ENCODE measurements around the gene PRPSAP1. TPM values are rescaled to one million over a fixed set of nuclear protein-coding genes. Genes with fewer than 3 reads are reported as not detected.
"Not testable (repeated sequence)": the region's sequence is repeated elsewhere in the genome, so short reads cannot be mapped to it uniquely, and the experiment has no call there.

The PRPSAP1 gene
- total RNA-seq, 2 donors from 2014 or later: 17.2 to 31.2 TPM

DNA sequence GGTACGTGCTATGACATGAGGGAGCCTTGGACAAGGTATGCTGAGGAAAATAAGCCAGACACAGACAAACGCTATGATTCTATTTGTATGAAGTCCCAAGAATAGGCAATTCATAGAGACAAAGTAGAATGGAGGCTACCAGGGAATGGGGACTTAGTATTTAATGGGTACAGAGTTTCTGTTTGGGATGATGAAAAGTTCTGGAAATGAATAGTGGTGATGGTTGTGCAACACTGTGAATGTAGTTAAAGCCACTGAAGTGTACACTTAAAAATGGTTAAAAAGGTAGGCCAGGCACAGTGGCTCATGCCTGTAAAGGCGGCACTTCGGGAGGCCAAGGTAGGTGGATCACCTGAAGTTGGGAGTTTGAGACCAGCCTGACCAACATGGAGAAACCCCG lies 3.3 kb downstream of the PRPSAP1 start:
- ATAC-seq: no peak
- Mint-ChIP-seq H3K9me3 (no peaks in the 10 kb centered on the region), H3K27ac (no peak overlapping the region), H3K36me3 (peaks cover 4 to 5% of the 10 kb centered on the region in 2 donors)
- DNase-seq (ENCODE audit: low spot score in 2 of 2): no peak

DNA sequence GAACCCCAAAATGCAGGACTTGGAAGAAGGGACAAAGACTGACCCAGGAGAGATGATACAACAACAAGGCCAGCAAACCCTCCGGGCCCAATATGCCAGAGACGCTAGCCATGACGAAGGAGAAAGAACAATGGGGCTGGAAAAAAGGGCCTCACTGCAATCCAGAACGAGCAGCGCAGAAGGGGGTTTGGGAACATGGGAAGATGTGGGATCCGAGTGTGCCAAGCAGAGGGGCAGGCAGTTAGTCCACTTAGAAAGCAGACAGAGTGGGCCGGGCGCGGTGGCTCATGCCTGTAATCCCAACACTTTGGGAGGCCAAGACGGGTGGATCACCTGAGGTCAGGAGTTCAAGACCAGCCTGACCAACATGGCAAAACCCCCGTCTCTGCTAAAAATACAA lies 6.8 kb downstream of the PRPSAP1 start:
- not testable (repeated sequence) for DNase-seq (ENCODE audit: low spot score in 2 of 2); H3K36me3 Mint-ChIP-seq; H3K9me3 Mint-ChIP-seq; ATAC-seq
- peak overlapping the region in 1 of 2 donors; percentile 31 for H3K27ac Mint-ChIP-seq

DNA sequence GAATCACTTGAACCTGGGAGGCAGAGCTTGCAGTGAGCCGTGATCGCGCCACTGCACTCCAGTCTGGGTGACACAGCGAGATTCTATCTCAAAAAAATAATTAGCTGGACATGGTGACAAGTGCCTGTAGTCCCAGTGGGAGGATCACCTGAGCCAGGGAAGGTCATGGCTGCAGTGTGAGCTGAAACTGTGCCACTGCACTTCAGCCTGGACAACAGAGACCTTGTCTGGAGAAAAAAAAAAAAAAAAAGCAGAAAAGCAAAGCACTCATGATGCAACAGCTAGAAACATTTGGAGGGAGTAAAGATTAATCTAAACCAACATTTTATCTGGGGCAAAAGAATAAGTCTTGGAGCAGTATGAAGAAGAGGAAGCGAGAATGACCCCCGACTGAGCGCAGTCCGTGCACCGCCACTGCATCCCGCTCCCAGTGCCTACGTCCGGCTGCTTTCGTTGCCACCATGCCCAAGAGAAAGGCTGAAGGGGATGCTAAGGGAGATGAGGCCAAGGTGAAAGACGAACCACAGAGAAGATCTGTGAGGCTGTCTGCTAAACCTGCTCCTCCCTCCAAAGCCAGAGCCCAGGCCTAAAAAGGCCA lies 8.2 kb downstream of the PRPSAP1 start:
- no peak for DNase-seq (ENCODE audit: low spot score in 2 of 2)
- ATAC-seq: no peak
- Mint-ChIP-seq H3K27ac (no peak overlapping the region), H3K9me3 (no peaks in the 10 kb centered on the region), H3K36me3 (peaks cover 0 to 5% of the 10 kb centered on the region in 2 donors)

DNA sequence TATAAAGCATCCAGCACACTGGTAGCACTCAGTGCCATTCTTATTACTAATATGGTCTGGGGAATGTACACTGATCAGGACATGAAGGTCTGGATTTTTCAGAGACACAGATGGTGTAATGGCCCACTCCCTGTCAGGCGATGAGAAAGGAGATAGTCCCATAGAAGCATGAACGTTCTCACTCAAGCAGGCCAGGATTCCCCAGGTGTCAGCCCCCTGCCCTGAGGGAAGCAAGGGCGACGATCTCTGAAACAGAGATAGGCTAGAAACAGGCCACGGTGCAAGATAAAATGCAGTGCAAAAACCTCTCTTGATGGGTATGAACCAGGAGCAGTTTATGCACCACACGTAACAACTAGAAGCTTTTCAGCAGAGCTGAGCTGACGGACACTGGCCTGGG lies 10.6 kb downstream of the PRPSAP1 start:
- ATAC-seq (no peak), DNase-seq (ENCODE audit: low spot score in 2 of 2) (no peak)
- Mint-ChIP-seq H3K27ac (no peak overlapping the region), H3K36me3 (peaks cover 0 to 5% of the 10 kb centered on the region in 2 donors), H3K9me3 (no peaks in the 10 kb centered on the region)

DNA sequence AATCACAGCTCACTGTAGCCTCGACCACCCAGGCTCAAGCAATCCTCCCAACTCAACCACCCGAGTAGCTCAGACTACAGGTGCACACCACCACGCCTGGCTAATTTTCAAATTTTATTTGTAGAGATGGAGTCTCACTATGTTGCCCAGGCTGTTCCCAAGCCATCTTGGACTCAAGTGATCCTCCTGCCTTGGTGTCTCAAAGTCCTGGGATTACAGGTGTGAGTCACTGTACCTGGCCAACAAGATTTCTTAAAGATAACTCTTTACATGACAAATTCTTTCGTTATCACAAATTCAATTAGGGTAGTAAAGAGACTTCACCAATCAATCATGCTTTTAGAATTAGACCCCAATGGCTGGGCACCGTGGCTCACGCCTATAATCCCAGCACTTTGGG lies 12.4 kb downstream of the PRPSAP1 start:
- no peak for ATAC-seq
- no peaks in the 10 kb centered on the region for H3K36me3 Mint-ChIP-seq
- no peak for DNase-seq (ENCODE audit: low spot score in 2 of 2)
- H3K9me3 Mint-ChIP-seq: no peaks in the 10 kb centered on the region
- no peak overlapping the region for H3K27ac Mint-ChIP-seq

DNA sequence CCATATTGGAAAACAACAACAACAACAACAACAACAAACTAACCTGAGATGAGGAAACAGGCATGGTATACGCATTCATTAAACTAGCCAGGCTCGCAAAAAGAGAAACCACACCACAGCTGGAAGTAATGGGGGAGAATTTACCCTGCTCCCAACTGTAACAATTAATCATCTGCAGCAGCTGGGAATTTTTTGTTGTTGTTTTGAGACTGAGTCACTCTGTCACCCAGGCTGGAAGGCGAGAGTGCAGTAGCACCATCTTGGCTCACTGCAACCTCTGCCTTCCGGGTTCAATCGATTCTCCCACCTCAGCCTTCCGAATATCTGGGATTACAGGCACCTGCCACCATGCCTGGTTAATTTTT lies 16.3 kb downstream of the PRPSAP1 start:
- peak in 1 of 2 donors; percentile 9 for DNase-seq (ENCODE audit: low spot score in 2 of 2)
- Mint-ChIP-seq H3K9me3 (no peaks in the 10 kb centered on the region), H3K27ac (no peak overlapping the region), H3K36me3 (no peaks in the 10 kb centered on the region)
- no peak for ATAC-seq

DNA sequence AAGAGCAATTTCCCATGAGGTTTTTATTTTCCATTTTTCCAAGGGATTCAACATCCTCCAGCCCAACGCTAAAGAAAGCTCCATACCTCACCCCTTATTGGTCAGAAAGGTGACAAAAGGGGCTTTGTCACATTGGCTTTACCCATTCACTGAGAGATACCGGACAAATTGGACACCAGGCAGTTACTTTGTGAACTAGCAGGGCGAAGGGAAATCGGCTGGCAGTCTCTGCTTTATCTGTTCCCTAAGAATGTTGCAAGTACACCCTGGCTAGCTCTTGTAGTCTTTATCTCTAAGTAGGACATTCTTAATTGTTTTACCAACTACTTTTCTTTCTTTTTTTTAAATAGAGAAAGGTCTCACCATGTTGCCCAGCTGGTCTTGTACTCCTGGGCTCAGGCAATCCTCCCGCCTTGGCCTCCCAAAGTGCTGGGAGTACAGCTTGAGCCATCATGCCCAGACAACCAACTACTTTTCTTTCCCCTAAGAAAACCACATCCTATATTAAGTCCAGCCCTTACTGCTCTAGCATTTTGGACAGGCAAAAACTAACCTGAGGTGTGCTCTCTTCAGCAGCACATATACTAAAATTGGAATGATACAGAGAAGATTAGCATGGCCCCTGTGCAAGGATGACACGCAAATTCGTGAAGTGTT lies 16.8 kb downstream of the PRPSAP1 start:
- no peak overlapping the region for H3K27ac Mint-ChIP-seq
- no peaks in the 10 kb centered on the region for H3K36me3 Mint-ChIP-seq
- no peak for DNase-seq (ENCODE audit: low spot score in 2 of 2)
- no peaks in the 10 kb centered on the region for H3K9me3 Mint-ChIP-seq
- no peak for ATAC-seq

DNA sequence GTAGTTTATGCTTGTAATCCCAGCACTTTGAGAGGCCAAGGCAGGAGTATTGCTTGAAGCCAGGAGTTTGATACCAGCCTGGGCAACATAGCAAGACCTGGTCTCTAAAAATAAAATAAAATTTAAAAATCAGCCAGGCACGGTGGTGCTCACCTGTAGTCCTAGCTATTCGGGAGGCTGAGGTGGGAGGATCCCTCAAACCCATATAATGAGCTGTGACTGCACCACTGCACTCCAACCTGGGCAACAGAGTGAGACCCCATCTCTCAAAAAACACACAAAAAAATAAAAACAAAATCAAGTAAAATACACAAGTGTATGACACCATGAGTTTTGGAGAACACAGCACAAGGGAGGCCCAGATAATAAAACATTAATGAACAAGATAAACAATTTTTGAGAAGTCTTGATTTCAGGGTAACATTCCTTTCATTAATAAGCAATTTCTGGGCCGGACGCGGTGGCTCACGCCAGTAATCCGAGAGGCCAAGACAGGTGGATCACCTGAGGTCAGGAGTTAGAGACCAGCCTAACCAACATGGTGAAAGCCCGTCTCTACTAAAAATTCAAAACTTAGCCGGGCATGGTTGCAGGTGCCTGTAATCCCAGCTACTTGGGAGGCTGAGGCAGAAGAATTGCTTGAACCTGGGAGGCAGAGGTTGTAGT lies 17.9 kb downstream of the PRPSAP1 start:
- Mint-ChIP-seq H3K27ac (no peak overlapping the region), H3K9me3 (no peaks in the 10 kb centered on the region), H3K36me3 (no peaks in the 10 kb centered on the region)
- ATAC-seq (no peak), DNase-seq (ENCODE audit: low spot score in 2 of 2) (no peak)

DNA sequence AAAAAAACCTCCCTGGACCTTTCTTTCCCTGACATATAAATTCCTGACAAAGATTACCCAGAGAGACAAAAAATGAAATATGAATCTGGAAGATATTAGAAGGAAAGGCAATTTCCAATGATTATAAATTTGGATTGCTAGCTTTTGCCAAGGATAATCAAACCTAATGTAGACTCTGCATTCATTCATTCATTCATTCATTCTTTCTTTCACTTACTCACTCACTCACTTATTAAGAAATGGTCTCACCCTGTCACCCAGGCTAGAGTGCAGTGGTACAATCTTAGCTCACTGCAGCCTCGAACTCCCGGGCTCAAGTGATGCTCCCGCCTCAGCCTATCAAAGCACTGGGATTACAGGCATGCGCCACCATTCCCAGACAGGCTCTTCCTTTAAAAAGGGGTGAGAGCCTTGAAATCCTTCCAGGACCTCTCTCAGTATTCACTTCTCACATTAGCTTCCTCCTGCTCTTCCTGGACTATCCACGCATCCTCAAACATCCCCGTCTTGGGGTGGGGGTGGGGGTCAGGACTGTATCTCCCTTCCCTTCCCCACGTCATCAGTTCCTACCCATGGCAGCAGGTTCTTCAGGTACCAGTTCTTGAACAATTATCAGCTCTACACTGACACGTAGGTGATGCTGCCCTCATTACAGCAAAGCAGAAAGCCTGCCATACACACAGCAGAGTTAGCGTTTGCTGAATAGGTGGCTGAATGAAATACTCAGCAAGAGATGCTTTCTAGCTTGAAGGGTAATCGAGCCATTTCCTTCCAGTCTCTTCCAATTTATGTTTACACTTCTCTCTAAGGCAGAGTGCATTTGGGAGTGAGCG lies 19.8 kb downstream of the PRPSAP1 start:
- no peaks in the 10 kb centered on the region for H3K36me3 Mint-ChIP-seq
- DNase-seq (ENCODE audit: low spot score in 2 of 2): no peak
- no peaks in the 10 kb centered on the region for H3K9me3 Mint-ChIP-seq
- no peak overlapping the region for H3K27ac Mint-ChIP-seq
- no peak for ATAC-seq

DNA sequence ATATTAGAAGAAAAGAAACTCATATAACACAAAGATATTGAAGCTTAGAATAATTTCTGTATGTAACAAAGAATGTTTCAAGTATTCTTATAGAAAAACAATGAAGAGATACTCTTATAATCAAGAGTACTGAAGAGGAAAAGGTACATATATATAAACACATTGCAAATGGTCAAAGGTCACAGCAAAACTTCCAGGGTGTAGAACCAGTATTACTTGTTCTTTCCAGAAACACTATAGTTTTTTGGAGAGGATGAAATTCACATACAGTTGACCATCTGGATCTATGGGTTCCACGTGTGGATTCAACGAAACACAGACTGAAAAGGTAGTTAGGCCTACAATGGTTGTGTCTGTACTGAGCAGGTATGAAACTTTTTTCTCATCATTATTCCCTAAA lies 22.6 kb downstream of the PRPSAP1 start:
- H3K27ac Mint-ChIP-seq: no peak overlapping the region
- no peak for ATAC-seq
- DNase-seq (ENCODE audit: low spot score in 2 of 2): no peak
- H3K9me3 Mint-ChIP-seq: no peaks in the 10 kb centered on the region
- H3K36me3 Mint-ChIP-seq: no peaks in the 10 kb centered on the region

DNA sequence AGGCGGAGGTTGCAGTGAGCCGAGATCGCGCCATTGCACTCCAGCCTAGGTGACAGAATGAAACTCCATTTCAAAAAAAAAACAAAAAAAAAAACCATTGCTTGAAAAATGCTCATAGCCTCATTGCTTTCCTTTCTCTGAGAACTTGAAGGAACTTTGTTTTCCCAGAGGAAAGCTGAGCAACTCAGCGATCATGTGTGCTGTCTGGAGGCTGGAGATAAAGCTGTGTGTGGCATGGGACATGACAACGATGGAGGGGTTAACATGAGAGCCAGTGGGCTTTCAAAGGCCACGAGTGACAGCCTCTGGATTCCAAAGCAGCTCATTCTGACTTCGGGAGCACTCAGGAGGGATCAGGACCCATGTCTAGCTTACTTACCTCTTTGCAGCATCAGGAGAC lies 24.1 kb downstream of the PRPSAP1 start:
- H3K36me3 Mint-ChIP-seq: no peaks in the 10 kb centered on the region
- no peaks in the 10 kb centered on the region for H3K9me3 Mint-ChIP-seq
- no peak for DNase-seq (ENCODE audit: low spot score in 2 of 2)
- peak overlapping the region in 1 of 2 donors; percentile 65 for H3K27ac Mint-ChIP-seq
- no peak for ATAC-seq

DNA sequence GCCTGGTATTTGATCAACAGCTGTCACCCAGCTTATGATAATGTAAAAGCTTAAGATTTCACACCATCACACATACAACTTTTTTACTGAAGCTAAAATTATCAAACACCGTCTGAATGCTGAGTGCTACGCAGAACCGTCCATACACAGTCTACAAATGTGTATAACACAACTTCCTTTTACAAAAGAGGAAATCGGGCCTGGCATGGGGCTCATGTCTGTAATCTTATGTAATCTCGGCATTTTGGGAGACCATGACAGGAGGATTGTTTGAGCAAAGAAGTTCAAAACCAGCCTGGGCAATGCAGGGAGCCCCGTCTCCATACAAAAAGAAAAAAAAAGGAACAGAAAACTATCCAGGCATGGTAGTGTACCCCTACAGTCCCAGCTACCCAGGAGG lies 26.0 kb downstream of the PRPSAP1 start:
- Mint-ChIP-seq H3K27ac (no peak overlapping the region), H3K36me3 (no peaks in the 10 kb centered on the region), H3K9me3 (no peaks in the 10 kb centered on the region)
- DNase-seq (ENCODE audit: low spot score in 2 of 2) (no peak), ATAC-seq (no peak)

DNA sequence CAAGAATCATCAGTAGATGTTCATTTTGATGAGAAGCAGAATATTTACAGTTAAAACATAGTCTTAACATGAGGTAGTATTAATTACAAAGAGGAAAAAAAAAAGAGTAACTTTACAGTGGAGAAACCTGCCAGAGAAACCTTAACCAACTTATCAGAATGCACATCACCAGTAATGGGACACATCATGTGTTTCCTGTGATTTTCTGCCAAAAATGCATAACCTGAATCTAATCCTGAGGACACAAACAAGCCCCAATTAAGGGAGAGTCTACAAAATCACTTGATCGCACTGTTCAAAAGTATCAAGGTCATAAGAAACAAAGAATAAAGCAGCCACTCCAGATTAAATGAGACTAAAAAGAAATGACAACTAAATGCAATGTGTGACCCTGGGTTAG lies 27.4 kb downstream of the PRPSAP1 start:
- DNase-seq (ENCODE audit: low spot score in 2 of 2) (no peak), ATAC-seq (no peak)
- Mint-ChIP-seq H3K36me3 (no peaks in the 10 kb centered on the region), H3K9me3 (no peaks in the 10 kb centered on the region), H3K27ac (no peak overlapping the region)

DNA sequence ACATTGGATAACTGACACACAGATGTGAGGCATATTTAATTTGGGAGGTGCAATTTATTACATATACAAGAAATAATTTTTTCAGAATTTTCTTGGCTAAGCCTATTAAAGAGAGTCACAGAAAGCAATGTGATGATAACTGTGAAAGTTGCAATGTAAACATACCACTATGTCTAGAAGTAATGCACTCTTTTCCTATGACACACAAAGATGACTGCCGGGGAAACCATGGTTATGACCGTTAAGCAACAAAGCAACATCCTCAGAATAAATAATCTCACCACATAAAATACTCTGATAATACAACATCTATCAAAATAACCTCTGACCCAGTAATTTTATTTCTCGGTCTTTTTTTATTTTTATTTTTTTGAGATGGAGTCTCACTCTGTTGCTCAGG lies 35.1 kb downstream of the PRPSAP1 start:
- Mint-ChIP-seq H3K27ac (no peak overlapping the region), H3K9me3 (no peaks in the 10 kb centered on the region), H3K36me3 (no peaks in the 10 kb centered on the region)
- DNase-seq (ENCODE audit: low spot score in 2 of 2) (no peak), ATAC-seq (no peak)

DNA sequence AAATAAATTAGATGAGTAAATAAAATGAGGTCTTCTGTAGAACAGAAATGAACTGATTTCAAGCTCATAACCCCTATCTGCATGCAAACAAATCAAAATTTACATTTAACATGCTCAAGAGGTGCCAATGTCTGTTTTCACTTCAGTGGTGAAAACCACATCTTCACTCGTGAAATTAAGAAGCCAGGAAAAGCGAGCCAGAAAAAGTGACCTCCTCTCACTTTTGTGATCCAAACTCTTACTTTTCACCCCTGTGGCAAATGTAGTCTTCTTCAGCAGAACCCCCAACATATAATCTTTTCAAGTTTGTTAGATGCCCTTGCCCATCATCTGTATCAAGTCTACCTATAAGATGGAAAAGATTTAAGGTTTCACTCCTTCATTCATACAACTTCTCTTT lies 36.2 kb downstream of the PRPSAP1 start:
- H3K36me3 Mint-ChIP-seq: no peaks in the 10 kb centered on the region
- no peaks in the 10 kb centered on the region for H3K9me3 Mint-ChIP-seq
- no peak overlapping the region for H3K27ac Mint-ChIP-seq
- ATAC-seq (no peak), DNase-seq (ENCODE audit: low spot score in 2 of 2) (no peak)

DNA sequence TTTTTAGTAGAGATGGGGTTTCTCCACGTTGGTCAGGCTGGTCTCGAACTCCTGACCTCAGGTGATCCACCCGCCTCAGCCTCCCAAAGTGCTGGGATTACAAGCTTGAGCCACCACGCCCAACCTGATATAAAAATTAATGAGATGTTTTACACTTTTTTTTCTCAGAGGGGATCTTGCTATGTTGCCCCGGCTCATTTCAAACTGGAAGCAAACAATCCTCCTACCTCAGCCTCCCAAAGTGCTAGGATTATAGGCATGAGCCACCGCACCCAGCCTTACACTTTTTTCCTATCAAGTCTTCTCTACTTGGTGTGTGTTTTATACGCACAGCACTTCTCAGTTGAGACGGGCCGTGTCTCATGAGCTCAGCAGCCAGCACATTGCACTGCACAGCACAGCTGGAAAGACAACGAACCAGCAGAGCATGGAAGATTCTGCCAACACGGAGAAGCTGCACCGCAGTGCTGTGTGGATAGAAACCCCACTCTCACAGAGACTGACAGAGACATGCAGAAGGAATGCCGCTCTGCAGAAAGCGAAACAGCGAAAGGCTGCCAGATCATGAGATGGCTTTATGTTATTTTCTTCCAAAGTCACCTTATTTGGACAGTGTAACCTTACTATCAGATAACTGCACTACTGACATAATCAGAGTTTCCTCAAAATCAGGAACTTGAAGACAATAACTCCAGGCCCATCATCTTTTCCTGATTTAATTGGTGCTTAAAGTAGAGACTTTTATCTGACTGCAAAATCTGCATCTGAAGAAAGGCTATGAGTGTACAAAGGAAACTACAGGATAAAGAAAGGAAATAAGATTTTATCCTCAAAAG lies 39.1 kb downstream of the PRPSAP1 start:
- Mint-ChIP-seq H3K36me3 (no peaks in the 10 kb centered on the region), H3K27ac (no peak overlapping the region), H3K9me3 (no peaks in the 10 kb centered on the region)
- DNase-seq (ENCODE audit: low spot score in 2 of 2) (no peak), ATAC-seq (no peak)
